ENCODE data around the gene COL24A1.

GRCh38 chr1:86069757-86070145 lies 86.8 kb downstream of the COL24A1 start:
- no peak for TF ChIP-seq EZH2 (IDR thresholded peaks at IDR 0.05; ENCODE audit: insufficient read depth, poor library complexity, severe bottlenecking)
- TF ChIP-seq EZH2phosphoT487 (IDR thresholded peaks at IDR 0.05; ENCODE audit: insufficient read depth, low read depth): no peak
